ENCODE data around the gene HBE1. TPM values are rescaled to one million over a fixed set of nuclear protein-coding genes. Genes with fewer than 3 reads are reported as not detected.

HBE1 gene
- polyA plus RNA-seq, 3 donors = not detected

- no peak overlapping the region for H3K9ac ChIP-seq (ENCODE audit: insufficient read depth, low read length, poor library complexity, severe bottlenecking)
- Mint-ChIP-seq H3K9me3 (peaks cover 0 to 5% (median 0%) of the 10 kb centered on the region in 7 donors), H3K27me3 (ENCODE audit: low read depth in 3 of 3) (peaks cover 0 to 3% (median 2%) of the 10 kb centered on the region in 3 donors), H3K36me3 (no peaks in the 10 kb centered on the region), H3K27ac (no peak overlapping the region), H3K4me1 (no peaks in the 10 kb centered on the region), H3K4me3 (no peak overlapping the region)
- H3K27me3 ChIP-seq (ENCODE audit: control insufficient read depth in 2 of 2, insufficient read depth in 2 of 2, low read length in 2 of 2) = no peaks in the 10 kb centered on the region
- no peak overlapping the region for H3K4me3 ChIP-seq (replicated peaks in 1 of 3; ENCODE audit: low read depth in 2 of 3, low read length in 3 of 3)
- H3K36me3 ChIP-seq (replicated peaks in 1 of 2; ENCODE audit: control insufficient read depth in 1 of 2, insufficient read depth in 2 of 2, low read length in 2 of 2) = no peaks in the 10 kb centered on the region
- H3K27ac ChIP-seq (ENCODE audit: low read depth in 1 of 2, low read length in 2 of 2) = no peak overlapping the region
- intact Hi-C loops (cut with micrococcal nuclease) = no loop called here
- DNase-seq = no peak
- no peak overlapping the region for H3K4me2 ChIP-seq (replicated peaks; ENCODE audit: extremely low read depth, low read length, poor library complexity, severe bottlenecking)
- no peaks in the 10 kb centered on the region for H3K79me2 ChIP-seq (ENCODE audit: insufficient read depth, low read length)
- whole genome bisulfite sequencing (ENCODE audit: insufficient coverage) = 93% methylated on average over 8 of the region's 8 CpGs
- no peaks in the 10 kb centered on the region for H3K9me3 ChIP-seq (replicated peaks in 1 of 2; ENCODE audit: control insufficient read depth in 1 of 2, insufficient read depth in 1 of 2, low read length in 2 of 2)
- no peak for TF ChIP-seq CTCF (IDR thresholded peaks at IDR 0.05)
- no peak overlapping the region for H2AFZ ChIP-seq (ENCODE audit: insufficient read depth, low read depth, low read length, poor library complexity, severe bottlenecking)
- no peaks in the 10 kb centered on the region for H3K4me1 ChIP-seq (ENCODE audit: control insufficient read depth in 1 of 2, insufficient read depth in 2 of 2, low read length in 2 of 2)
- no peaks in the 10 kb centered on the region for H4K20me1 ChIP-seq (ENCODE audit: insufficient read depth, low read length)
Observed at GRCh38 chr11:5293028-5293427, 23.3 kb upstream of the HBE1 start.

- H3K4me1 Mint-ChIP-seq = no peaks in the 10 kb centered on the region
- H3K27me3 Mint-ChIP-seq (ENCODE audit: low read depth in 3 of 3) = peaks cover 0 to 2% (median 0%) of the 10 kb centered on the region in 3 donors
- peaks cover 0 to 5% (median 0%) of the 10 kb centered on the region in 7 donors for H3K9me3 Mint-ChIP-seq
- H3K27ac Mint-ChIP-seq = no peak overlapping the region
- H3K36me3 Mint-ChIP-seq = no peaks in the 10 kb centered on the region
- Histone ChIP-seq H3K4me2 (replicated peaks; ENCODE audit: extremely low read depth, low read length, poor library complexity, severe bottlenecking) (no peak overlapping the region), H3K36me3 (replicated peaks in 1 of 2; ENCODE audit: control insufficient read depth in 1 of 2, insufficient read depth in 2 of 2, low read length in 2 of 2) (no peaks in the 10 kb centered on the region), H3K79me2 (ENCODE audit: insufficient read depth, low read length) (no peaks in the 10 kb centered on the region), H3K4me1 (ENCODE audit: control insufficient read depth in 1 of 2, insufficient read depth in 2 of 2, low read length in 2 of 2) (no peaks in the 10 kb centered on the region), H4K20me1 (ENCODE audit: insufficient read depth, low read length) (no peaks in the 10 kb centered on the region), H3K9ac (ENCODE audit: insufficient read depth, low read length, poor library complexity, severe bottlenecking) (no peak overlapping the region), H3K4me3 (replicated peaks in 1 of 3; ENCODE audit: low read depth in 2 of 3, low read length in 3 of 3) (no peak overlapping the region), H3K27ac (ENCODE audit: low read depth in 1 of 2, low read length in 2 of 2) (no peak overlapping the region), H3K27me3 (ENCODE audit: control insufficient read depth in 2 of 2, insufficient read depth in 2 of 2, low read length in 2 of 2) (no peaks in the 10 kb centered on the region), H2AFZ (ENCODE audit: insufficient read depth, low read depth, low read length, poor library complexity, severe bottlenecking) (no peak overlapping the region), H3K9me3 (replicated peaks in 1 of 2; ENCODE audit: control insufficient read depth in 1 of 2, insufficient read depth in 1 of 2, low read length in 2 of 2) (no peaks in the 10 kb centered on the region)
- no CpG with 5 or more reads among the region's 1 CpG for WGBS (ENCODE audit: insufficient coverage)
- DNase-seq = no peak
- no peak overlapping the region for H3K4me3 Mint-ChIP-seq
- TF ChIP-seq CTCF (IDR thresholded peaks at IDR 0.05) = peak; percentile 19
- intact Hi-C loops (cut with micrococcal nuclease) = no loop called here
Observed at GRCh38 chr11:5291207-5291838, 21.6 kb upstream of the HBE1 start.
